Gastrocnemius medialis (tissue), 4 donors: ENCODE measurements around the gene C13orf46.

ENCODE experiments used
- CTCF ChIP-seq, 5 experiments: fragments of 450-650 bp in 3 of 5; fragments of 200-600 bp in 2 of 5; sonication (generic) in 2 of 5; IDR thresholded peaks in 4 of 5; conservative IDR thresholded peaks in 1 of 5; 1 replicate in 4 of 5; 2 replicates in 1 of 5; pipeline ENCODE4 v1.5.1; 2016 to 2019; ENCODE audit warnings: antibody characterized with exemption in 5 of 5, mild to moderate bottlenecking in 3 of 5, moderate library complexity in 3 of 5
- POLR2A ChIP-seq, 2 donors: fragments of 450-650 bp; IDR thresholded peaks; one replicate each; pipeline ENCODE4 v1.6.1; 2017; ENCODE audit warnings: antibody characterized with exemption in 2 of 2, mild to moderate bottlenecking in 2 of 2, moderate library complexity in 2 of 2

GRCh38 chr13:113958373-113958772, 15.5 kb downstream of the C13orf46 start:
- TF ChIP-seq CTCF (IDR thresholded peaks at IDR 0.05 in 4 of 5, conservative IDR thresholded peaks at IDR 0.05 in 1 of 5) (no peak), POLR2A (IDR thresholded peaks at IDR 0.05) (no peak)
